Activated naive CD4-positive, alpha-beta T cell treated with anti-CD3 and anti-CD28 coated beads, Interleukin-2, amount 10 ng/mL, durations not matched to agents 7 days and 5 days (primary cell): ENCODE data around the gene ADK.
"Not testable (repeated sequence)": the region's sequence is repeated elsewhere in the genome, so short reads cannot be mapped to it uniquely, and the experiment has no call there.

Experiments used
- CTCF ChIA-PET: fragments of 350-600 bp; sonication (Branson Sonifier 250); formaldehyde crosslinking; loops from one replicate; lab custom pipeline; 2021; ENCODE audit warnings: antibody characterized with exemption; lab: Charles Lee
- DNase-seq: peaks from one replicate; pipeline ENCODE4 v3.0.0-alpha.2; 2020
- H3K27ac Mint-ChIP-seq: one replicate; pipeline ENCODE4 v1.8.0; 2021; ENCODE audit warnings: mild to moderate bottlenecking, moderate library complexity, mixed read lengths
- H3K27me3 Mint-ChIP-seq: one replicate; pipeline ENCODE4 v1.8.0; 2021; ENCODE audit warnings: mild to moderate bottlenecking, mixed read lengths
- H3K36me3 Mint-ChIP-seq: one replicate; pipeline ENCODE4 v1.8.0; 2021; ENCODE audit warnings: mixed read lengths
- H3K4me1 Mint-ChIP-seq: one replicate; pipeline ENCODE4 v1.8.0; 2021; ENCODE audit warnings: mixed read lengths
- H3K4me3 Mint-ChIP-seq: one replicate; pipeline ENCODE4 v1.8.0; 2021; ENCODE audit warnings: mild to moderate bottlenecking, moderate library complexity, mixed read lengths
- H3K9me3 Mint-ChIP-seq: one replicate; pipeline ENCODE4 v1.8.0; 2021; ENCODE audit warnings: mixed read lengths

Gene ADK

DNA sequence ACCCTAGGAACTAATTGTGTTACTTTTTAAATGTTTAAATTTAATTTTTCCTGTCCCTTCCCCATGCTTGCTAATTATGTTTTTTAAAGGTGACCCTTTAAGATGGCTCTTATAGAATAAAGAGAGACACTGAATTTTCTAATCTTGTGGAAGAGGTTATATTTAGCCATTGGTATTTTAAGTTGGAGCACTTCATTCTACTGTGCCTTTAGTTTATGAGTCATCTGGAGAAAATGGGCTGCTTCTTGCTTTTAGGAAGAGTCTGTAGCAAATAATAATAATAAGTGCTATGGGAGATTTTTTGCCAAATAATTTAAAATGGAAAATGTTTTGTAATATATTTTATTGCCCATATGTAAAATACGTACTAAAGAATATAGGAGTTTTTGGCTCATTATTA, 139.7 kb downstream of the ADK start:
- H3K36me3 Mint-ChIP-seq, result peaks cover 2% of the 10 kb centered on the region
- H3K27me3 Mint-ChIP-seq, result no peaks in the 10 kb centered on the region
- CTCF ChIA-PET, result no interaction called here
- no peak overlapping the region for H3K4me3 Mint-ChIP-seq
- H3K9me3 Mint-ChIP-seq, result no peaks in the 10 kb centered on the region
- DNase-seq, result no peak
- no peak overlapping the region for H3K27ac Mint-ChIP-seq
- no peaks in the 10 kb centered on the region for H3K4me1 Mint-ChIP-seq

DNA sequence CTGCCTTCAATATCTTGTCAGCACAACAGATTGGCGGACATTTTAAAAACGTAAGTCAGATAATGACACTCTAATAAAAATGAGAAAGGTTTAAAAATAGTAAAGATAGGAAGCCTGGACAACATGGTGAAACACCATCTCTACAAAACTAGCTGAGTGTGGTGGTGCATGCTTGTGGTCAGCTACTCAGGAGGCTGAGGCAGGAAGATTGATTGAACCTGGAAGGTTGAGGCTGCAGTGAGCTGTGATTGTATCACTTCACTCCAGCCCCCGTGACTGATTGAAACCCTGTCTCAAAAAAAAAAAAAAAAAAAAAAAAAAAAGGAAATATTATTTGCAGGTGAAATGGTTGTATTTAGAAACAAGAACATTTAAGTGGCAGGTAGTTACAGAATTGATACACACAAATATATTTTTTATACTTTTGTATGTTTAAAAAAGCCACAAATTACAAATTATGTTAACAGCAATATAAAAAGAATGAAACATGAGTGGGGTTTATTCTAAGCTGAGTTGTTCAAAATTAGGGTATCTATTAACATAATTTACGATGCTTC, 141.9 kb downstream of the ADK start:
- no peaks in the 10 kb centered on the region for H3K27me3 Mint-ChIP-seq
- DNase-seq, result no peak
- H3K4me3 Mint-ChIP-seq, result no peak overlapping the region
- no peaks in the 10 kb centered on the region for H3K9me3 Mint-ChIP-seq
- CTCF ChIA-PET, result no interaction called here
- no peaks in the 10 kb centered on the region for H3K4me1 Mint-ChIP-seq
- H3K27ac Mint-ChIP-seq, result no peak overlapping the region
- peaks cover 2% of the 10 kb centered on the region for H3K36me3 Mint-ChIP-seq

DNA sequence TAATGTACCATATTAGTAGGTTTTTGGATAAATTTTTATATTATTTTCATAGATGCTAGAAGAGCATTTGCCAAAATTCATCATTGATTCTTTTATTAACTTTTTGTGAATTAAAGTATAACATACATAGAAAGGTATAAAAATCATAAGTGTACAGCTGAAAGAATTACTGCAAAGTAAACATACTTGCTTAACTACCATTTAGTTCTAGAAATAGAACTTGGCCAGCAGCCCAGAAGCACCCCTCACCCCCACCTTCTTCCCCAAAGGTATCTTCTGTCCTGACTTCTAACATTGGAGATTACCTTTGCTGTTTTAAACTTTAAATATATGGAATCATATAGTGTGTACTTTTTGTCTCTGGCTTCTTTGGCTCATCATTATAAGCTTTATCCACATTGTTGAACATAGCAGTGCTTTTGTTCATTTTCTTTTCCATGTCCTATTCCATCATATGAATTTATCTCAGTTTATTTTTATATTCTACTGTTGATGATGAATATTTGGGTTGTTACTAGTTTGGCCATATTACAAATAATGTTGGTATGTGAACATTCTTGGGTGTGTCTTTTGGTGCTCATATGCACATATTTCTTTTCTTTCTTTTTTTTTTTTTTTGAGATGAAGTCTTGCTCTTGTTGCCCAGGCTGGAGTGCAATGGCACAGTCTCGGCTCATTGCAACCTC, 142.8 kb downstream of the ADK start:
- Mint-ChIP-seq H3K4me1 (no peaks in the 10 kb centered on the region), H3K27me3 (no peaks in the 10 kb centered on the region), H3K36me3 (peaks cover 2% of the 10 kb centered on the region), H3K27ac (no peak overlapping the region), H3K9me3 (no peaks in the 10 kb centered on the region), H3K4me3 (no peak overlapping the region)
- CTCF ChIA-PET, result no interaction called here
- DNase-seq, result no peak

DNA sequence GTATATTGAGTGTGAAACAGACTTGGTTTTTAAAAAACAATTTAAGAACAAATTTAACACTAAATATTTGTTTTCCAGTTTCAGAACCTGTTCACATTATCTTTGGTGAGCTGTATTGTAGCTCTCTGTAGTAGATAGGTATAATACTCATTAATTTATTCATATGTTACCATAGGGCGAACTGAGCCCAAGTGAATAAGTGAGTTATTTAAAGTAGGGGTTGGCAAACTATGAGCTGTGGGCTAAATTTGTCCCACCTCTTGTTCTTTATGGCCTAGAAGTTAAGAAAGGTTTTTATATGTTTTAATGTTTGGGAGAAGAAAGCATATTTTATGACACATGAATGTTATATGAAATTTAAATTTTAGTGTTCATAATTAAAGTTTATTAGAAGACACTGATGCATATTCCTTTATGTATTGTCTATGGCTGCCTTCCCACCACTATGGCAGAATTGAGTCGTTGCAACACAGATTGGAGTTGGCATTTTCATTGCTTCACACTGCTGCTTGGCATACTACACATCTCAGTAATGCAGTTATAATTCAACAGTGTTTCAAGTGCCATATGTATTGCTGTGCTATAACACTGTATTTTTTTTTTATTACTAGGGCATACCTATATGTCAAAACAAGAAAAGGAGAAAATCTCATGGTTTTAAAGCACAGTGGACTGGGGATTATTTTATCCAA, 146.5 kb downstream of the ADK start:
- Mint-ChIP-seq H3K4me3 (no peak overlapping the region), H3K9me3 (no peaks in the 10 kb centered on the region), H3K36me3 (peaks cover 2% of the 10 kb centered on the region), H3K4me1 (no peaks in the 10 kb centered on the region), H3K27me3 (no peaks in the 10 kb centered on the region), H3K27ac (no peak overlapping the region)
- CTCF ChIA-PET, result no interaction called here
- DNase-seq, result no peak

DNA sequence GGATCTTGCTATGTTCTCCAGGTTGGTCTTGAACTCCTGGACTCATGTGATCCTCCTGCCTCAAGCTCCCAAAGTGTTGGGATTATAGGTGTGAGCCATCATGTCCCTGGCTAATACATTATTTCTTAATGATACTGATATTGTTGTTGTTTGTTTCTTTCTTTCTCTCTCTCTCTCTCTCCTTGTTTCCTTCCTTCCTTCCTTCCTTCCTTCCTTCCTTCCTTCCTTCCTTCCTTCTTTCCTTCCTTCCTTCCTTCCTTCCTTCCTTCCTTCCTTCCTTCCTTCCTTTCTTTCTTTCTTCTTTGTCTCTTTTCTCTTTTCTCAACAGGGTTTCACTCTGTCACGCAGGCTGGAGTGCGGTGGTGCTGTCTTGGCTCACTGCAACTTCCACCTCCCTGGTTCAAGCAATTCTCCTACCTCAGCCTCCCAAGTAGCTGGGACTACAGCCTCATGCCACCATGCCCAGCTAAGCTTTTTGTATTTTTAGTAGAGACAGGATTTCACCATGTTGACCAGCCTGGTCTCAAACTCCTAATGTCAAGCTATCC, 149.1 kb downstream of the ADK start:
- not testable (repeated sequence) for H3K4me3 Mint-ChIP-seq, DNase-seq, H3K36me3 Mint-ChIP-seq, H3K4me1 Mint-ChIP-seq, H3K9me3 Mint-ChIP-seq, H3K27me3 Mint-ChIP-seq, H3K27ac Mint-ChIP-seq
- CTCF ChIA-PET, result interaction anchor here (1.3 kb wide), 1 partner anchor 119 kb away, joined by 3 read pairs; no protein-coding TSS in a partner anchor

DNA sequence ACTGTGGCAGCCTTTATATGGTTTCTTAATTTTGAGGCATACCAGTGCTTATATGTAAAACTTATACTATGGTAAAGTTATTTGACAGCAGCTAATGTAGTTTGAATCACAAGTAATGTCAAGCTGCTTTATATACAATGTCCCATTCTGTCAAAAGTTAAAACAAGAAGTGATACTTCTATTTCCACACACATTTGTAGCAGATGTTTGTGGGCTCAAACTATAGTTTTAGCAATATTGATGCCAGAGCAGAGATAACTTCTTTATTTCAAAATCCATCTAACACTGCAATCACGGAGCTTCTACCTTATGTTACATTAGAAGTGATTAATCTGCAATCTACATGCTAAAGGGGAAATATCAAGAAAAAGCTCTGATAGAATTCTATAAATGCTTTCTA, 149.6 kb downstream of the ADK start:
- CTCF ChIA-PET, result interaction anchor here (1.3 kb wide), 1 partner anchor 118 kb away, joined by 3 read pairs; no protein-coding TSS in a partner anchor
- Mint-ChIP-seq H3K4me1 (no peaks in the 10 kb centered on the region), H3K36me3 (no peaks in the 10 kb centered on the region), H3K27me3 (no peaks in the 10 kb centered on the region), H3K9me3 (no peaks in the 10 kb centered on the region), H3K27ac (no peak overlapping the region), H3K4me3 (no peak overlapping the region)
- no peak for DNase-seq

DNA sequence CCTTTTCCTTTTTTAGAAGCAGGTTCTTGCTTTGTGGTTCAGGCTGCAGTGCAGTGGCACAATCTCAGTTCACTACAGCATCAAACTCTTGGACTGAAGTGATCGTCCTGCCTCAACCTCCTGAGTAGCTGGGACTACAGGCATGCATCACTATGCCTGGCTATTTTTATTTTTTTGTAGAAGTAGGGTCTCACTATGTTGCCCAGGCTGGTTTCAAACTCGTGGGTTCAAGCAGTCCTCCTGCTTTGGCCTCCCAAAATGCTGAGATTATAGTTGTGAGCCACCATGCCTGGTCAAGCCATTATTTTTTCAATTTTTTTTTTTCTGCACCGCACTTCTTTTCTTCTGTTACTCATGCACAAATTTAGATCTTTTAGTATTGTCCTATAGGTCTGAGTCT, 154.7 kb downstream of the ADK start:
- CTCF ChIA-PET, result no interaction called here
- Mint-ChIP-seq H3K9me3 (no peaks in the 10 kb centered on the region), H3K36me3 (no peaks in the 10 kb centered on the region), H3K4me3 (no peak overlapping the region), H3K27me3 (no peaks in the 10 kb centered on the region), H3K27ac (no peak overlapping the region), H3K4me1 (no peaks in the 10 kb centered on the region)
- DNase-seq, result no peak

DNA sequence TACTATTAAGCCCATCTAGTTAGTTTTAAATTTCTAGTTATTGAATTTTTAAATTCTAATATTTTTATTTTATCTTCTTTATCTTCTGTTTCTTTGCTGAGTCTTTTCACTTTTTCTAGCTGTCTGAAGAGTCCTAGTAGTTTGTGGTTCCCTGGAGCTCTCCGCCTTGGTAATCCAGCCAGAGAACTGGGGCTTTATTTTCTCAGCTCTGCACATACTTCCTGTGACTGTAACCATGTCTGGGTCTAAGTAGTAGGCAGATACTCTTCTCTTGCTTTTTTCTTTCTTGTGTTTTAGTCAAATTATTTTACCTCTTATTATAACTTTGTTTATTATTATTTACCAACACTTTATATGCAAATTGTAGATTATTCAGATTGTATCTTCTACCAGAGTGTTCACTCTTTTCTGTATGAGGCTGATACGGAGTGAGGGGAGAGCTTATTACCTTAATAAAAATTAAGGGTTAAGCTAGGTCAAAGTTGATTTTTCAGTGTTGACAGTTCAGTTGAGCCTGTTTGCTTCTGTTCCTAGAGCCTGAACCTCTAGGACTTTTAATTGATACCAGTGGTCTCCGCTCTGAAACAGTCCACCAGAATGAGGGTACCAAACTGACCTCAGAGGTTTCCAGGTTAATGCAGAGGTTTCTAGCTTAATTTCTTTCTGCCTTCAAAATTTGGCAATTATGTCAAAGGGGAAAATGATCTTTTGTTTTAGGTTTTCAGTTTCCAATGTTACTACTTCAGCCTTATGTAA, 155.4 kb downstream of the ADK start:
- Mint-ChIP-seq H3K4me3 (no peak overlapping the region), H3K9me3 (no peaks in the 10 kb centered on the region), H3K27me3 (no peaks in the 10 kb centered on the region), H3K27ac (no peak overlapping the region), H3K4me1 (no peaks in the 10 kb centered on the region), H3K36me3 (no peaks in the 10 kb centered on the region)
- CTCF ChIA-PET, result no interaction called here
- no peak for DNase-seq

DNA sequence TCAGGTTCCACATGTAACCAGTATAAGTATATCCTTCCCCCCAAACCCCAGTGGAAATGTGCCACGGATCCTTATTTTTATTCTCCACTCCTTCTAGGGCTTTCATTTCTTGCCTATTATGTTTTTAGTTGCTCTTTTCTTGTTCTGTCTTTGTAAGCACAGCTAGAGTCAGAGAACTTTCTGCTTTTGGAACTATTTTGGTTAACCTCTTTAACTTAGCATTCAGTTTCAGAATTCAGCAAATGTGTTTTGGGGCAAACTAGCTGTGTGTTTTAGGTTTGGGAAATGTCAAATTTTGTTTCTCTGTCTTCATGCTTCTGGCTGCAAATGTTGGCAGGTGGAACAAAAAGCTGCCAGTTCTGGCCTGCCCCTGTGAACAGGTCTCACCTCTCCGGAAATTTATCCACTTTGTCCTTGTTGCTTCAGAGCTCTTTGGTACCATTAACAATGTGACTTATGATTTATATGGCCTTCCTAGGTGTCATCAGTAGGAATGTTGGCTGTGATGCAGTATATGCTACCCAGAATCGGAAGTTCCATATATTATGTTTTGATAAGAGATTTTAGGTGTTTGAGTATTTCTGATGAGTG, 156.1 kb downstream of the ADK start:
- Mint-ChIP-seq H3K27me3 (no peaks in the 10 kb centered on the region), H3K36me3 (no peaks in the 10 kb centered on the region), H3K4me3 (no peak overlapping the region), H3K27ac (no peak overlapping the region), H3K9me3 (no peaks in the 10 kb centered on the region), H3K4me1 (no peaks in the 10 kb centered on the region)
- CTCF ChIA-PET, result no interaction called here
- DNase-seq, result no peak

DNA sequence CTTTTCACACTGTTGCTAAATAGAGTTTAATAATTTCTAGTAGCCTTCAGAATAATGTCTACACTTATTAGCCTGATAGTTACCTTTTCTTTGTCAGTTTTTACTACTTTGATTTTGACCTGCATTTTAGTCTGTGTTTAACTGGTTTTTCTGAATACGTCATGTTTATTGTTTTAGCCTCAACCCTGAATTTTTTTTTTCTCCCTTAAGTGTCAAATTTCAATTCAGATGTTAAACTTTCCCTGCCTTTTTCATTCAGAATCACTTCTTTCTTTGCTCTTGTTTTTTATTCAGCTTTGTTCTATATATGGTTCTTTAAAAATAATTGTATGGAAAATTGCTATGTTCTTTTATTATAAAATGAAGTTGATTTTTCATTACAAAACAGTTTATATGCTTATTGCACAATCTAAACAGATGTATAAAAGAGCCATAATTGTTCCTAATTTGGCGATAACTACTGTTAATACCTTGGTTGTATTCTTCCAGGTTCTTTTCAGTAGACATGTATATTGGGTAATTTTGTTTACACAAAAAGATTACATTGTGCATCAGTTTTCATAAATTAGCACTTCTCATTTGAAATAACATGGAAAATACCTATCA, 159.7 kb downstream of the ADK start:
- DNase-seq, result no peak
- no peaks in the 10 kb centered on the region for H3K36me3 Mint-ChIP-seq
- CTCF ChIA-PET, result no interaction called here
- H3K4me1 Mint-ChIP-seq, result no peaks in the 10 kb centered on the region
- H3K9me3 Mint-ChIP-seq, result no peaks in the 10 kb centered on the region
- H3K4me3 Mint-ChIP-seq, result no peak overlapping the region
- H3K27me3 Mint-ChIP-seq, result no peaks in the 10 kb centered on the region
- no peak overlapping the region for H3K27ac Mint-ChIP-seq

DNA sequence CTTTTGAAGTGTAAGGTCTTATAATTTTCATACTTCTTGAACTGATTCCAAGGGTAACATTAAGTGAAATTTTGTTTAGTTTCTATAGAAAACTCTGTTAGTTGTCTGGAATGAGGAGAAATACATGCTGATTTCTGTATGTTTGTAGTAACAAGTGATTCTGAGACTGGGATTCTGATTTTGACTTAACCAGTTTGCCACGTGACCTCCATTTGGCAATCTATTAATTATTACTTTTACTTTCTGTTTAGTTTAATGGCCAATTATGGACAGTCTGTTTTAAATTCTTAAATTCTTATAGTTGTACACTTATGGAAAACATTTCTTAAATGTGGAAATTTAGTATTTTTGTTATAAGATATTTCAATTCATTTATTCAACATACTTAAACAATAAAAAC, 163.1 kb downstream of the ADK start:
- CTCF ChIA-PET, result no interaction called here
- Mint-ChIP-seq H3K9me3 (peaks cover 1% of the 10 kb centered on the region), H3K4me1 (no peaks in the 10 kb centered on the region), H3K27ac (no peak overlapping the region), H3K4me3 (no peak overlapping the region), H3K36me3 (peaks cover 11% of the 10 kb centered on the region), H3K27me3 (no peaks in the 10 kb centered on the region)
- DNase-seq, result no peak

DNA sequence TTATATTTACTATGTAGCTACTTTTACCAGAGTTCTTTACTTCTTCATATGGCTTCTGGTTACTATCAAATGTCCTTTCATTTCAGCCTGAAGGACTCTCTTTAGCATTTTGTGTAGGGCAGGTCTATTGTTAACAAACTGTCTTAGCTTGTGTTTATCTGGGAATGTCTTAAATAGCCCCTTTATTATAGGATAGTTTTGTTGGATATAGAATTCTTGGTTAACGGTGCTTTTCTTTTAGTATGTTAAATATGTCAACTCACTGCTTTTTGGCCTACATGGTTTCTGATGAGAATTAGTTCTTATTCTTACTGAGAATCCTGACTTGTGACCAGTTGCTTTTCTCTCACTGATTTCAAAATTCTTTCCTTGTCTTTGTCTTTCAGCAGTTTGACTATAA, 169.0 kb downstream of the ADK start:
- CTCF ChIA-PET, result interaction anchor here (0.7 kb wide), 1 partner anchor 193 kb away, joined by 3 read pairs; no protein-coding TSS in a partner anchor
- Mint-ChIP-seq H3K4me3 (no peak overlapping the region), H3K4me1 (no peaks in the 10 kb centered on the region), H3K27ac (no peak overlapping the region), H3K9me3 (peaks cover 11% of the 10 kb centered on the region), H3K36me3 (peaks cover 26% of the 10 kb centered on the region), H3K27me3 (no peaks in the 10 kb centered on the region)
- DNase-seq, result no peak

DNA sequence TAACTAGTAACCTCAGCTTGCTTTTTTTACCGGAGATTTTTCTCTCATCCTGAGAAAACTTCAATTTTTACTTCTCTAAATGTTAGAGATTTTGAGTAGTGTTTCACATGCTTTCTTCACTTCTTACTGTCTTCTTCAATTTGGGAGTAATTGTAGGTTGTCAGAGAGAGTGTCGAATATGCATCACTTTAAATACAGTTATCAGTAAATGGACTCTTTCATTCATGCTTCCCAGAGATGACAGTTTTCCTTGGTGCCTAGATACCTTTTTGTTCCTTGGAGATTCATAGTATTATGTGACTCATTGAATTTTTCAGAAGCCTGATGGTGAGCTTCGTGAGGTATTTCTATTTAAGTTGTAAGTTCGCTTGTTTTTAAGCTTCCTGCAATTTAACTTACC, 169.7 kb downstream of the ADK start:
- CTCF ChIA-PET, result interaction anchor here (0.7 kb wide), 1 partner anchor 193 kb away, joined by 3 read pairs; no protein-coding TSS in a partner anchor
- no peak for DNase-seq
- Mint-ChIP-seq H3K4me1 (no peaks in the 10 kb centered on the region), H3K27me3 (no peaks in the 10 kb centered on the region), H3K27ac (no peak overlapping the region), H3K9me3 (peaks cover 11% of the 10 kb centered on the region), H3K4me3 (no peak overlapping the region), H3K36me3 (peaks cover 26% of the 10 kb centered on the region)
